Embryonic facial prominence (tissue), 1 donor: ENCODE measurements around the gene GAGE2A.
"Not testable (repeated sequence)": the region's sequence is repeated elsewhere in the genome, so short reads cannot be mapped to it uniquely, and the experiment has no call there.

ENCODE experiments used
- DNase-seq: peaks from one replicate; pipeline ENCODE4 v3.0.0-alpha.2; 2016; ENCODE audit errors: extremely low spot score

Gene GAGE2A

DNA sequence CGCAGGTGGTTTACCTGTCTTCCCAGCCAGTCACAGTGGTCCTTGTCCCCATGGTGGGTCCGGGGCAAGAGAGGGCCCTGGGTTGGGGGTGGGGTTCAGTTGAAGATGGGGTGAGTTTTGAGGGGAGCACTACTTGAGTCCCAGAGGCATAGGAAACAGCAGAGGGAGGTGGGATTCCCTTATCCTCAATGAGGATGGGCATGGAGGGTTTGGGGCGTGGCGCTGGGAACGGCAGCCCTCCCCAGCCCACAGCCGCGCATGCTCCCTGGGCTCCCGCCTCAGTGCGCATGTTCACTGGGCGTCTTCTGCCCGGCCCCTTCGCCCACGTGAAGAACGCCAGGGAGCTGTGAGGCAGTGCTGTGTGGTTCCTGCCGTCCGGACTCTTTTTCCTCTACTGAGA, at the start of gene GAGE2A:
GAGE2A (plus strand) TSS at position 301 of the 400 bp plus-strand sequence. CDS start 1,155 bp downstream, outside the sequence.
- DNase-seq, result not testable (repeated sequence)

DNA sequence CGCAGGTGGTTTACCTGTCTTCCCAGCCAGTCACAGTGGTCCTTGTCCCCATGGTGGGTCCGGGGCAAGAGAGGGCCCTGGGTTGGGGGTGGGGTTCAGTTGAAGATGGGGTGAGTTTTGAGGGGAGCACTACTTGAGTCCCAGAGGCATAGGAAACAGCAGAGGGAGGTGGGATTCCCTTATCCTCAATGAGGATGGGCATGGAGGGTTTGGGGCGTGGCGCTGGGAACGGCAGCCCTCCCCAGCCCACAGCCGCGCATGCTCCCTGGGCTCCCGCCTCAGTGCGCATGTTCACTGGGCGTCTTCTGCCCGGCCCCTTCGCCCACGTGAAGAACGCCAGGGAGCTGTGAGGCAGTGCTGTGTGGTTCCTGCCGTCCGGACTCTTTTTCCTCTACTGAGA, 47.9 kb upstream of the GAGE2A start, which contains the start of gene GAGE12D:
GAGE12D (plus strand) TSS at position 301 of the 400 bp plus-strand sequence. CDS start 1,155 bp downstream, outside the sequence.
- DNase-seq, result not testable (repeated sequence)

DNA sequence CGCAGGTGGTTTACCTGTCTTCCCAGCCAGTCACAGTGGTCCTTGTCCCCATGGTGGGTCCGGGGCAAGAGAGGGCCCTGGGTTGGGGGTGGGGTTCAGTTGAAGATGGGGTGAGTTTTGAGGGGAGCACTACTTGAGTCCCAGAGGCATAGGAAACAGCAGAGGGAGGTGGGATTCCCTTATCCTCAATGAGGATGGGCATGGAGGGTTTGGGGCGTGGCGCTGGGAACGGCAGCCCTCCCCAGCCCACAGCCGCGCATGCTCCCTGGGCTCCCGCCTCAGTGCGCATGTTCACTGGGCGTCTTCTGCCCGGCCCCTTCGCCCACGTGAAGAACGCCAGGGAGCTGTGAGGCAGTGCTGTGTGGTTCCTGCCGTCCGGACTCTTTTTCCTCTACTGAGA, 38.3 kb upstream of the GAGE2A start, which contains the start of gene GAGE12E:
GAGE12E (plus strand) TSS at position 301 of the 400 bp plus-strand sequence. CDS start 1,155 bp downstream, outside the sequence.
- DNase-seq, result not testable (repeated sequence)

DNA sequence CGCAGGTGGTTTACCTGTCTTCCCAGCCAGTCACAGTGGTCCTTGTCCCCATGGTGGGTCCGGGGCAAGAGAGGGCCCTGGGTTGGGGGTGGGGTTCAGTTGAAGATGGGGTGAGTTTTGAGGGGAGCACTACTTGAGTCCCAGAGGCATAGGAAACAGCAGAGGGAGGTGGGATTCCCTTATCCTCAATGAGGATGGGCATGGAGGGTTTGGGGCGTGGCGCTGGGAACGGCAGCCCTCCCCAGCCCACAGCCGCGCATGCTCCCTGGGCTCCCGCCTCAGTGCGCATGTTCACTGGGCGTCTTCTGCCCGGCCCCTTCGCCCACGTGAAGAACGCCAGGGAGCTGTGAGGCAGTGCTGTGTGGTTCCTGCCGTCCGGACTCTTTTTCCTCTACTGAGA, 28.8 kb upstream of the GAGE2A start, which contains the start of gene GAGE12F:
GAGE12F (plus strand) TSS at position 301 of the 400 bp plus-strand sequence. CDS start 1,155 bp downstream, outside the sequence.
- DNase-seq, result not testable (repeated sequence)

DNA sequence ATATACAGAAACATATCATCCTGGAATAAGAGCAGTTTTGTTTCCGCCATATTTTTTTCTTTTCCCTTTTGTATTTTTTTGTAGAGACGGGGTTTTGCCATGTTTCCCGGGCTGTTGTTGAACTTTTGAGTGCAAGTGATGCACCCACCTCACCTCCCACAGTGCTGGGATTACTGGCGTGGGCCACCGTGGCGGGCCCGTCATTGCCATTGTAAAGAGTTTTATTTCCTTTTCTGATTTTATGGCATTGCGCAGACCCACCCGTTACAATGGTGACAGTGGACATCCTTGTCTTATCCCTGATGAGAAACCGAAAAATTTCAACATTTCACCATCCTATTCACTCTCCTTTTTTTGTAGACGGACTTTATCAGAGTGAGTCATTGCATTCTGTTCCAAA, 20.6 kb upstream of the GAGE2A start:
- DNase-seq, result not testable (repeated sequence)

GRCh38 chrX:49569152-49569551, 20.1 kb upstream of the GAGE2A start:
- DNase-seq, result not testable (repeated sequence)

DNA sequence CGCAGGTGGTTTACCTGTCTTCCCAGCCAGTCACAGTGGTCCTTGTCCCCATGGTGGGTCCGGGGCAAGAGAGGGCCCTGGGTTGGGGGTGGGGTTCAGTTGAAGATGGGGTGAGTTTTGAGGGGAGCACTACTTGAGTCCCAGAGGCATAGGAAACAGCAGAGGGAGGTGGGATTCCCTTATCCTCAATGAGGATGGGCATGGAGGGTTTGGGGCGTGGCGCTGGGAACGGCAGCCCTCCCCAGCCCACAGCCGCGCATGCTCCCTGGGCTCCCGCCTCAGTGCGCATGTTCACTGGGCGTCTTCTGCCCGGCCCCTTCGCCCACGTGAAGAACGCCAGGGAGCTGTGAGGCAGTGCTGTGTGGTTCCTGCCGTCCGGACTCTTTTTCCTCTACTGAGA, 19.2 kb upstream of the GAGE2A start, which contains the start of gene GAGE12G:
GAGE12G (plus strand) TSS at position 301 of the 400 bp plus-strand sequence. CDS start 1,155 bp downstream, outside the sequence.
- not testable (repeated sequence) for DNase-seq

- DNase-seq, result not testable (repeated sequence)
Measured at GRCh38 chrX:49579649-49580048, 9.6 kb upstream of the GAGE2A start, which contains the start of gene GAGE12H. TSS of gene GAGE12H (plus strand) at chrX:49579949. CDS start at chrX:49581104, 1,155 bp downstream.

DNA sequence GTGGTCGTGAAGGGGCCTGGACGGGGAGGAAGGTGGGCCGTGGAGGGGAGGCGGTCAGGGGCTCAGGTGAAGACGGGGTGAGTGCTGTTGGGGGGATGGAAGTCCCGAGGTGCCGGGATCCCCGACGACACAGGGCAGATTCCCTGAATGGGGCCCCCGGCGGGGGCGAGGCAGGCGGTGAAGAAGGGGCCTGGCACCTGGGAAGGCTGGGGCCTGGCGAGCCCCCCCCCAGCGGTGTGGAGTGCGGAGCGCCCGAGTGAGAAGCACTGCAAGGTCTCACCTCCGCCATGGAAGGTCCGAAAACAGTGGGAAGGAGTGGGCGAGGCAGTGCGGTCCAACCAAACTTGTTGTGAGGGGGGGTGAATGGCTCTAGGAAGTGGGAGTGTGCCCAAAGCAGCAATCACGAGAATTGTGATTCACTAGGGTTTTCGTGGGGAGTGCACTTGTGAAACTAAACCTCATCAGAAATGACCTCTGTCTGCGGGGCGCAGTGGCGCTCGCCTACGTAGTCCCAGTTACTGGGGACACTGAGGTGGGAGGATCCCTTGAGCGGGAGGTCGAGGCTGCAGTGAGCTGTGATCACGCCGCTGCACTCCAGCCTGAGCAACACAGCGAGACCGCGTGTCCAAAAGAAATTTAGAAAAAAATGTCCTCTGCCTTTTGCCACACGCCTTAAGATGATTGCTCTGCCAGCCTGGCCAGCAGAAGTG, 628 bp downstream of the GAGE2A start:
- not testable (repeated sequence) for DNase-seq

GRCh38 chrX:49590488-49590887, 1.2 kb downstream of the GAGE2A start:
- DNase-seq, result not testable (repeated sequence)

DNA sequence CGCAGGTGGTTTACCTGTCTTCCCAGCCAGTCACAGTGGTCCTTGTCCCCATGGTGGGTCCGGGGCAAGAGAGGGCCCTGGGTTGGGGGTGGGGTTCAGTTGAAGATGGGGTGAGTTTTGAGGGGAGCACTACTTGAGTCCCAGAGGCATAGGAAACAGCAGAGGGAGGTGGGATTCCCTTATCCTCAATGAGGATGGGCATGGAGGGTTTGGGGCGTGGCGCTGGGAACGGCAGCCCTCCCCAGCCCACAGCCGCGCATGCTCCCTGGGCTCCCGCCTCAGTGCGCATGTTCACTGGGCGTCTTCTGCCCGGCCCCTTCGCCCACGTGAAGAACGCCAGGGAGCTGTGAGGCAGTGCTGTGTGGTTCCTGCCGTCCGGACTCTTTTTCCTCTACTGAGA, 9.4 kb downstream of the GAGE2A start, which contains the start of gene GAGE1:
GAGE1 (plus strand) TSS at position 301 of the 400 bp plus-strand sequence. CDS start 1,155 bp downstream, outside the sequence.
- not testable (repeated sequence) for DNase-seq

DNA sequence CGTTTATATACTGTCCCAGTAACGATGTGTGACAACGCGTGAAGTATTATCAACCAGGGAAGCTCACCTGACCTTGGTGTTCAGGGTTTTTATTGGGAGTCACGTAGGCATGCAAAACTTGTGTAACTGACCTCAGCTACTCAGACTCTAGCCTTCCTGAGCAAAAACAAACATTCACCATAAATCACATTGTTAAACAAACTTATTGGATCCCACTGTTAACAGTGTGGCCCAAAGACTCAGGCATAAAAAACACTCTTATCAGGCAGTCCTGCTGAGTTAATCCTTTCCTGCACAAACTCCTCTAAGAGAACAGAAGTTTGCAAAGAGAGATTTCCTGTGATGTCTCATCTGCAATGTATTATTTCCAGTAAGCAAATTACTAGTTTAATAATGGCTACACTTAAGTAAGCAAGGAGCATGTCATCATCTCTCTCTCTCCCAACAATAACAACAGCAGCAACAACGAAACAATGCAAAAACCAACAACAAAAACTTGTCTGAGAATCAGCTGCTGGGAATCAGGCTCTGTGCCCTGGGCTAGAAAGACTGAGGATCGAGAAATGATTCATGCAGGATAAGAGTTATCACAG, 21.5 kb downstream of the GAGE2A start:
- no peak for DNase-seq

DNA sequence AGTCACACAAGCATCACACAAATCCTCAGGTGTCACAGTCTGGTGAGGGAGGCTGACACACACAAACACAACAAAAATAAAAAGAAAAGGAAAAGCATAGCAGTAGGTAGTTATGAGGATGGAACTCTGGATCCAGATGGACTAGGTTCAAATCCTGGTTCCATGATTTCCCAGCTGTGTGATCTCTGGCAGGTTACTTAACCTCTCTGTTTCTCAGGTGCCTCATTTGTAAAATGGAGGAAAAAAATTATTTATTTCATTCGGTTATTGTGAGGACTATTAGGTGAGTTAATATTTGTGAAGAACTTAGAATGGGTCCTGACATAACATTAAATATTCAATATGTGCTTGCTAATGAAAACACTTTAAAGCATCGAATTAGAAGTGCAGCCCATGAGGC, 29.3 kb downstream of the GAGE2A start:
- DNase-seq, result no peak

- no peak for DNase-seq
Measured at GRCh38 chrX:49627086-49627777, 37.9 kb downstream of the GAGE2A start.

DNA sequence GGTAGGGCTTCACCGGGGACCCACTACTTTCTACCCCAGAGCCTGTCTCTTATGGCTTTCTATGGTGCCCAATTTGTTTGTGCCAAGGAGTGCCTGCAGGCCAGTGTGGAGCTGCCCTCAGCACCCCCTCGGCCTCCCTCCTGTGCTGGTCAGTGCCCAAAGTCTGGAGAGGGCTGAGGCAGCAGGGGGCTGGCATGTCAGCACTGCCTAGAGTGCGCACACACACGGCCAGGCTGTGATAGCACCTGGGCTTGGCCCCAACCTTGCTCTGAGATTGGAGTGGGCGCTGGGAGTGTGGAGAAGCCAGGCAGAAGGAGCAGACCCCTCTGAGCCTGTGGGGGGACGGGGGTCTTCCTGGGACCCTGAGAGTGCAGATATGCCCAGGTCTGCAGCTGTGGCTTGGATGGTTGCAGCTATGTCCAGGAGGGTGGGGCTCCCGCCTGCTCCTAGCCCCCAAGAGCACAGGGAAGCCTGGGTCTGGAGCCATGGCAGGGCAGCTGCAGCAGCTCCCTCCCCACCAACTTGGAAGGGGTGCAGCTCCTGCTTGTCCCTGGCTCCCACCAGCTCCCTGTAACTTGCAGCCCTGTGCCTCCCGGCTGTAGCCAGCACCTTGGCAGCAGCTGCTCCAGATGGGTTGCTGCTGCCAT, 55.8 kb downstream of the GAGE2A start:
- no peak for DNase-seq
